Neutrophil (primary cell): ENCODE data around the gene TMEM222.
"Not testable (repeated sequence)": the region's sequence is repeated elsewhere in the genome, so short reads cannot be mapped to it uniquely, and the experiment has no call there.

ENCODE experiments used
- H3K27ac ChIP-seq: fragments of 200-600 bp; sonication (generic); 2 replicates; pipeline ENCODE4 v1.5.1; 2016; ENCODE audit warnings: mild to moderate bottlenecking, moderate library complexity
- H3K27me3 ChIP-seq: fragments of 200-600 bp; sonication (generic); 2 replicates; pipeline ENCODE4 v1.6.0; 2016; ENCODE audit warnings: mild to moderate bottlenecking
- H3K36me3 ChIP-seq: fragments of 200-600 bp; sonication (generic); 2 replicates; pipeline ENCODE4 v1.5.1; 2017
- H3K4me1 ChIP-seq, 2 experiments: fragments of 200-600 bp in 1 of 2; sonication (generic) in 1 of 2; 1 replicate in 1 of 2; 2 replicates in 1 of 2; pipeline versions ENCODE4 v1.5.1 to v1.6.1; 2013 to 2016; ENCODE audit warnings: low read depth in 1 of 2, low read length in 1 of 2, mild to moderate bottlenecking in 1 of 2, moderate library complexity in 1 of 2; ENCODE audit not compliant: control insufficient read depth in 1 of 2, insufficient read depth in 1 of 2
- H3K4me3 ChIP-seq, 2 experiments: fragments of 200-600 bp in 1 of 2; sonication (generic) in 1 of 2; 1 replicate in 1 of 2; 2 replicates in 1 of 2; pipeline ENCODE4 v1.5.1; 2013 to 2016; ENCODE audit warnings: low read depth in 1 of 2, low read length in 1 of 2, mild to moderate bottlenecking in 1 of 2, moderate library complexity in 1 of 2
- H3K9me3 ChIP-seq: fragments of 200-600 bp; sonication (generic); 2 replicates; pipeline ENCODE4 v1.5.1; 2016
- TF ChIP-seq, protein P1 (sequence below): fragments of 200-600 bp; sonication (generic); IDR thresholded peaks from 2 replicates; pipeline ENCODE4 v1.5.1; 2016; ENCODE audit warnings: antibody characterized with exemption

The TMEM222 gene

GRCh38 chr1:27285274-27285660 lies 36.7 kb upstream of the TMEM222 start:
- Histone ChIP-seq H3K36me3 (peaks cover 71% of the 10 kb centered on the region), H3K9me3 (no peaks in the 10 kb centered on the region), H3K27ac (no peak overlapping the region), H3K4me1 (no peaks in the 10 kb centered on the region), H3K27me3 (no peaks in the 10 kb centered on the region), H3K4me3 (no peak overlapping the region)
- TF ChIP-seq, protein P1, sequence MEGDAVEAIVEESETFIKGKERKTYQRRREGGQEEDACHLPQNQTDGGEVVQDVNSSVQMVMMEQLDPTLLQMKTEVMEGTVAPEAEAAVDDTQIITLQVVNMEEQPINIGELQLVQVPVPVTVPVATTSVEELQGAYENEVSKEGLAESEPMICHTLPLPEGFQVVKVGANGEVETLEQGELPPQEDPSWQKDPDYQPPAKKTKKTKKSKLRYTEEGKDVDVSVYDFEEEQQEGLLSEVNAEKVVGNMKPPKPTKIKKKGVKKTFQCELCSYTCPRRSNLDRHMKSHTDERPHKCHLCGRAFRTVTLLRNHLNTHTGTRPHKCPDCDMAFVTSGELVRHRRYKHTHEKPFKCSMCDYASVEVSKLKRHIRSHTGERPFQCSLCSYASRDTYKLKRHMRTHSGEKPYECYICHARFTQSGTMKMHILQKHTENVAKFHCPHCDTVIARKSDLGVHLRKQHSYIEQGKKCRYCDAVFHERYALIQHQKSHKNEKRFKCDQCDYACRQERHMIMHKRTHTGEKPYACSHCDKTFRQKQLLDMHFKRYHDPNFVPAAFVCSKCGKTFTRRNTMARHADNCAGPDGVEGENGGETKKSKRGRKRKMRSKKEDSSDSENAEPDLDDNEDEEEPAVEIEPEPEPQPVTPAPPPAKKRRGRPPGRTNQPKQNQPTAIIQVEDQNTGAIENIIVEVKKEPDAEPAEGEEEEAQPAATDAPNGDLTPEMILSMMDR, result no peak

- H3K27me3 ChIP-seq, H3K4me1 ChIP-seq, H3K9me3 ChIP-seq, H3K4me3 ChIP-seq, H3K27ac ChIP-seq: not testable (repeated sequence)
- H3K36me3 ChIP-seq, result peaks cover 77% of the 10 kb centered on the region
These were observed 36.1 kb upstream of the TMEM222 start for GRCh38 chr1:27285821-27286220.

GRCh38 chr1:27289125-27289524 lies 32.8 kb upstream of the TMEM222 start:
- not testable (repeated sequence) for H3K4me3 ChIP-seq, H3K4me1 ChIP-seq, H3K27me3 ChIP-seq, H3K9me3 ChIP-seq, H3K27ac ChIP-seq
- H3K36me3 ChIP-seq, result peaks cover 84% of the 10 kb centered on the region

- Histone ChIP-seq H3K27me3 (no peaks in the 10 kb centered on the region), H3K4me3 (no peak overlapping the region), H3K27ac (no peak overlapping the region), H3K4me1 (no peaks in the 10 kb centered on the region), H3K36me3 (peaks cover 88% of the 10 kb centered on the region), H3K9me3 (no peaks in the 10 kb centered on the region)
- TF ChIP-seq, protein P1, result no peak
These were observed 31.4 kb upstream of the TMEM222 start for GRCh38 chr1:27290581-27290980.

- no peak overlapping the region for H3K27ac ChIP-seq
- no peaks in the 10 kb centered on the region for H3K9me3 ChIP-seq
- no peak overlapping the region for H3K4me3 ChIP-seq
- H3K27me3 ChIP-seq, result no peaks in the 10 kb centered on the region
- no peaks in the 10 kb centered on the region for H3K4me1 ChIP-seq
- H3K36me3 ChIP-seq, result peaks cover 94% of the 10 kb centered on the region
- TF ChIP-seq, protein P1, result no peak
These were observed 29.9 kb upstream of the TMEM222 start for GRCh38 chr1:27292106-27292505.

- Histone ChIP-seq H3K4me3 (no peak overlapping the region), H3K4me1 (no peaks in the 10 kb centered on the region), H3K9me3 (no peaks in the 10 kb centered on the region), H3K27ac (no peak overlapping the region), H3K27me3 (no peaks in the 10 kb centered on the region), H3K36me3 (peaks cover 98% of the 10 kb centered on the region)
- TF ChIP-seq, protein P1, result no peak
These were observed 28.0 kb upstream of the TMEM222 start for GRCh38 chr1:27293915-27294314.

DNA sequence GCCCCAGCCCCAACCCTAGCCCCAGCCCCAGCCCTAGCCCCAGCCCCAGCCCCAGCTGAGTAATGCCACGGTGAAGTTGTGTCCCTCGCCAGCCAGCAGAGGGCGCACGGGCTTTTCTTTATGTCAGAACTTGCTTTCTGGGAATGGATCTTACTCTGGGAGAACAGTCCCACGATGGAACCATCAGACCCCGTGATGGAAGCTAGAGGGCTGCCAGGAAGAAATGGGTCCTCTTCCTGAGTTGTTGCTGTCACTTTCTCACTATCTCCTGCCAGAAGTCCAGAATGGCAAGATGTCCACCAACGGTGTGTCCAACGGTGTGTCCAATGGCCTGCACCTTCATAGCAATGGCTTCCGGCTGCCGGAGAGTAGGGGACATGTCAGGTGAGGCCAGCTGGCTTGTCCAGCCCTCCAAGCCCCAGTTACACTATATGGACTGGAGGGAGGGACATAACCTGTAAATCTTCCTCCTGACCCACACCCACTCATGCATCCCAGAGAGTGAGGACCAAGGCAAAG lies 25.1 kb upstream of the TMEM222 start:
- Histone ChIP-seq H3K27me3 (no peaks in the 10 kb centered on the region), H3K9me3 (no peaks in the 10 kb centered on the region), H3K36me3 (peaks cover 100% of the 10 kb centered on the region), H3K27ac (no peak overlapping the region), H3K4me3 (no peak overlapping the region), H3K4me1 (peaks cover 0 to 4% of the 10 kb centered on the region in 2 experiments)
- TF ChIP-seq, protein P1, result peak; percentile 75
